WTC11 (cell line): ENCODE data around the gene PCGF2.

Experiments
- FOXP1 ChIP-seq: sonication (generic); formaldehyde crosslinking; IDR thresholded peaks from 2 replicates; pipeline ENCODE4 v1.8.0; 2022; ENCODE audit warnings: missing genetic modification reagents, mild to moderate bottlenecking, moderate library complexity, borderline replicate concordance
- JUN ChIP-seq: sonication (generic); formaldehyde crosslinking; IDR thresholded peaks from 2 replicates; pipeline ENCODE4 v1.8.0; 2023; ENCODE audit warnings: mild to moderate bottlenecking, missing genetic modification reagents
- SMAD3 ChIP-seq: sonication (generic); formaldehyde crosslinking; IDR thresholded peaks from 2 replicates; pipeline ENCODE4 v1.8.0; 2022; ENCODE audit warnings: missing genetic modification reagents, mild to moderate bottlenecking, borderline replicate concordance
- TEAD4 ChIP-seq: sonication (generic); formaldehyde crosslinking; IDR thresholded peaks from 2 replicates; pipeline ENCODE4 v1.8.0; 2022; ENCODE audit warnings: mild to moderate bottlenecking, missing genetic modification reagents
- ZNF121 ChIP-seq: sonication (generic); formaldehyde crosslinking; IDR thresholded peaks from 2 replicates; pipeline ENCODE4 v1.8.0; 2023; ENCODE audit warnings: missing genetic modification reagents
- ZNF232 ChIP-seq: sonication (generic); formaldehyde crosslinking; IDR thresholded peaks from 2 replicates; pipeline ENCODE4 v1.8.0; 2022; ENCODE audit warnings: mild to moderate bottlenecking, missing genetic modification reagents
- ZNF263 ChIP-seq: sonication (generic); formaldehyde crosslinking; IDR thresholded peaks from 2 replicates; pipeline ENCODE4 v1.8.1; 2022; ENCODE audit warnings: low read depth, mild to moderate bottlenecking, moderate library complexity, missing genetic modification reagents
- ZNF423 ChIP-seq: fragments of 250-450 bp; sonication (Bioruptor Pico); IDR thresholded peaks from 2 replicates; pipeline ENCODE4 v2.1.2; 2022; ENCODE audit warnings: mild to moderate bottlenecking, moderate library complexity
- TF ChIP-seq, protein P1 (sequence below): sonication (generic); formaldehyde crosslinking; IDR thresholded peaks from 2 replicates; pipeline ENCODE4 v1.8.0; 2022; ENCODE audit warnings: mild to moderate bottlenecking, missing genetic modification reagents
- TF ChIP-seq, protein P2 (sequence below): fragments of 200-600 bp; IDR thresholded peaks from 2 replicates; pipeline ENCODE4 v1.8.0; 2022; ENCODE audit warnings: antibody characterized with exemption
- TF ChIP-seq, protein P3 (sequence below): fragments of 250-450 bp; sonication (Bioruptor Pico); IDR thresholded peaks from 2 replicates; pipeline ENCODE4 v2.1.2; 2022; ENCODE audit warnings: mild to moderate bottlenecking, moderate library complexity
- TF ChIP-seq, protein P4 (sequence below): sonication (generic); formaldehyde crosslinking; IDR thresholded peaks from 2 replicates; pipeline ENCODE4 v1.8.1; 2022; ENCODE audit warnings: low read depth, missing genetic modification reagents, borderline replicate concordance
- TF ChIP-seq, protein P5 (sequence below): sonication (generic); formaldehyde crosslinking; IDR thresholded peaks from 2 replicates; pipeline ENCODE4 v1.8.1; 2022; ENCODE audit warnings: missing genetic modification reagents, borderline replicate concordance
- TF ChIP-seq, protein P6 (sequence below): sonication (generic); formaldehyde crosslinking; IDR thresholded peaks from 2 replicates; pipeline ENCODE4 v1.8.1; 2023; ENCODE audit warnings: mild to moderate bottlenecking, missing genetic modification reagents, moderate library complexity

DNA sequence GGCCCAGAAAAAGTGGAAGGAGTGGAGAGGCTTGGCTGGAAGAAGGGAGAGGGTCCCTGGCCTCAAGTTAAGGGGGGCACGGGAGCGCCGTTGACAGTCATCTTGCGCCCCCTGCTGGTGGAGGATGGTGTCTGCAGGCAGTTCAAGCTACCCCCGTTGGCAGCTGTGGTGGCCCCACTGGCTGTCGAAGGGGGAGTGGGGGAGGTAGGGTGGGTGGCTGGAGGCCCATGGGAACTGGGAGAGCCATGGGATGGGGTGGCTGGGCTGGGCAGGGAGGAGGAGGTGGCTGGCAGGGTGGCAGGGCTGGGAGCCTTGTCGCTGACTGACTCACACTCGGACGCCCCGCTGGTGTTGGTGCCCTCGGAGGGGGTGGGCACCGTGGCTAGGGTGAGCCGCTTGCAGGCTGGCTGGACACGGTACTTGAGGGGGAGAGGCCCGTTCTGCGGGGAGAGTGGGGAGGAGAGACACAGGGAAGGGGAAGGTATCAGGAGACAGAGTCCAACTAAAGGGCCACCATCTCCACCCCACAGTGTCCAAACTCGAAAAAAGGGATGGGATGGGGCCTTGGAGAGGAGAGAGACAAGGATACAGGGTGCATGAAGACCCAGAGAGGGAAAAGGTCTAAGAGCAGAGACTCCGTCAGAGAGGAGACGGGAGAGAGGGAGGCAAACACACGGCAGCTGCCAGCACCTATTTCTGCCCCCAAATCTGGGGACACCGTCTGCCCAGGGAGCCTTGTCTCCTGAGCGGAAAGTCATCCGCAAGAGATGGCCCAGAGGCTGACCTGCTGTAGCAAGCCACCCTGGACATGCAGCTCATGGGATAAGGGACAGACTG, 12.8 kb downstream of the PCGF2 start:
- TF ChIP-seq, protein P1, sequence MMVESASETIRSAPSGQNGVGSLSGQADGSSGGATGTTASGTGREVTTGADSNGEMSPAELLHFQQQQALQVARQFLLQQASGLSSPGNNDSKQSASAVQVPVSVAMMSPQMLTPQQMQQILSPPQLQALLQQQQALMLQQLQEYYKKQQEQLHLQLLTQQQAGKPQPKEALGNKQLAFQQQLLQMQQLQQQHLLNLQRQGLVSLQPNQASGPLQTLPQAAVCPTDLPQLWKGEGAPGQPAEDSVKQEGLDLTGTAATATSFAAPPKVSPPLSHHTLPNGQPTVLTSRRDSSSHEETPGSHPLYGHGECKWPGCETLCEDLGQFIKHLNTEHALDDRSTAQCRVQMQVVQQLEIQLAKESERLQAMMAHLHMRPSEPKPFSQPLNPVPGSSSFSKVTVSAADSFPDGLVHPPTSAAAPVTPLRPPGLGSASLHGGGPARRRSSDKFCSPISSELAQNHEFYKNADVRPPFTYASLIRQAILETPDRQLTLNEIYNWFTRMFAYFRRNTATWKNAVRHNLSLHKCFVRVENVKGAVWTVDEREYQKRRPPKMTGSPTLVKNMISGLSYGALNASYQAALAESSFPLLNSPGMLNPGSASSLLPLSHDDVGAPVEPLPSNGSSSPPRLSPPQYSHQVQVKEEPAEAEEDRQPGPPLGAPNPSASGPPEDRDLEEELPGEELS (CRISPR knock-in tag), result no peak
- TF ChIP-seq, protein P2, sequence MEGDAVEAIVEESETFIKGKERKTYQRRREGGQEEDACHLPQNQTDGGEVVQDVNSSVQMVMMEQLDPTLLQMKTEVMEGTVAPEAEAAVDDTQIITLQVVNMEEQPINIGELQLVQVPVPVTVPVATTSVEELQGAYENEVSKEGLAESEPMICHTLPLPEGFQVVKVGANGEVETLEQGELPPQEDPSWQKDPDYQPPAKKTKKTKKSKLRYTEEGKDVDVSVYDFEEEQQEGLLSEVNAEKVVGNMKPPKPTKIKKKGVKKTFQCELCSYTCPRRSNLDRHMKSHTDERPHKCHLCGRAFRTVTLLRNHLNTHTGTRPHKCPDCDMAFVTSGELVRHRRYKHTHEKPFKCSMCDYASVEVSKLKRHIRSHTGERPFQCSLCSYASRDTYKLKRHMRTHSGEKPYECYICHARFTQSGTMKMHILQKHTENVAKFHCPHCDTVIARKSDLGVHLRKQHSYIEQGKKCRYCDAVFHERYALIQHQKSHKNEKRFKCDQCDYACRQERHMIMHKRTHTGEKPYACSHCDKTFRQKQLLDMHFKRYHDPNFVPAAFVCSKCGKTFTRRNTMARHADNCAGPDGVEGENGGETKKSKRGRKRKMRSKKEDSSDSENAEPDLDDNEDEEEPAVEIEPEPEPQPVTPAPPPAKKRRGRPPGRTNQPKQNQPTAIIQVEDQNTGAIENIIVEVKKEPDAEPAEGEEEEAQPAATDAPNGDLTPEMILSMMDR, result peak; percentile 94
- TF ChIP-seq FOXP1 (CRISPR knock-in tag) (no peak), JUN (CRISPR knock-in tag) (no peak), SMAD3 (CRISPR knock-in tag) (no peak), TEAD4 (CRISPR knock-in tag) (no peak), ZNF121 (no peak), ZNF423 (no peak), ZNF263 (CRISPR knock-in tag) (no peak), ZNF232 (no peak)
- TF ChIP-seq, protein P3, sequence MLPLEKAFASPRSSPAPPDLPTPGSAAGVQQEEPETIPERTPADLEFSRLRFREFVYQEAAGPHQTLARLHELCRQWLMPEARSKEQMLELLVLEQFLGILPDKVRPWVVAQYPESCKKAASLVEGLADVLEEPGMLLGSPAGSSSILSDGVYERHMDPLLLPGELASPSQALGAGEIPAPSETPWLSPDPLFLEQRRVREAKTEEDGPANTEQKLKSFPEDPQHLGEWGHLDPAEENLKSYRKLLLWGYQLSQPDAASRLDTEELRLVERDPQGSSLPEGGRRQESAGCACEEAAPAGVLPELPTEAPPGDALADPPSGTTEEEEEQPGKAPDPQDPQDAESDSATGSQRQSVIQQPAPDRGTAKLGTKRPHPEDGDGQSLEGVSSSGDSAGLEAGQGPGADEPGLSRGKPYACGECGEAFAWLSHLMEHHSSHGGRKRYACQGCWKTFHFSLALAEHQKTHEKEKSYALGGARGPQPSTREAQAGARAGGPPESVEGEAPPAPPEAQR (CRISPR knock-in tag), result no peak
- TF ChIP-seq, protein P4, sequence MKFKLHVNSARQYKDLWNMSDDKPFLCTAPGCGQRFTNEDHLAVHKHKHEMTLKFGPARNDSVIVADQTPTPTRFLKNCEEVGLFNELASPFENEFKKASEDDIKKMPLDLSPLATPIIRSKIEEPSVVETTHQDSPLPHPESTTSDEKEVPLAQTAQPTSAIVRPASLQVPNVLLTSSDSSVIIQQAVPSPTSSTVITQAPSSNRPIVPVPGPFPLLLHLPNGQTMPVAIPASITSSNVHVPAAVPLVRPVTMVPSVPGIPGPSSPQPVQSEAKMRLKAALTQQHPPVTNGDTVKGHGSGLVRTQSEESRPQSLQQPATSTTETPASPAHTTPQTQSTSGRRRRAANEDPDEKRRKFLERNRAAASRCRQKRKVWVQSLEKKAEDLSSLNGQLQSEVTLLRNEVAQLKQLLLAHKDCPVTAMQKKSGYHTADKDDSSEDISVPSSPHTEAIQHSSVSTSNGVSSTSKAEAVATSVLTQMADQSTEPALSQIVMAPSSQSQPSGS (CRISPR knock-in tag), result no peak
- TF ChIP-seq, protein P5, sequence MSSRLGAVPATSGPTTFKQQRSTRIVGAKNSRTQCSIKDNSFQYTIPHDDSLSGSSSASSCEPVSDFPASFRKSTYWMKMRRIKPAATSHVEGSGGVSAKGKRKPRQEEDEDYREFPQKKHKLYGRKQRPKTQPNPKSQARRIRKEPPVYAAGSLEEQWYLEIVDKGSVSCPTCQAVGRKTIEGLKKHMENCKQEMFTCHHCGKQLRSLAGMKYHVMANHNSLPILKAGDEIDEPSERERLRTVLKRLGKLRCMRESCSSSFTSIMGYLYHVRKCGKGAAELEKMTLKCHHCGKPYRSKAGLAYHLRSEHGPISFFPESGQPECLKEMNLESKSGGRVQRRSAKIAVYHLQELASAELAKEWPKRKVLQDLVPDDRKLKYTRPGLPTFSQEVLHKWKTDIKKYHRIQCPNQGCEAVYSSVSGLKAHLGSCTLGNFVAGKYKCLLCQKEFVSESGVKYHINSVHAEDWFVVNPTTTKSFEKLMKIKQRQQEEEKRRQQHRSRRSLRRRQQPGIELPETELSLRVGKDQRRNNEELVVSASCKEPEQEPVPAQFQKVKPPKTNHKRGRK (CRISPR knock-in tag), result no peak
- TF ChIP-seq, protein P6, sequence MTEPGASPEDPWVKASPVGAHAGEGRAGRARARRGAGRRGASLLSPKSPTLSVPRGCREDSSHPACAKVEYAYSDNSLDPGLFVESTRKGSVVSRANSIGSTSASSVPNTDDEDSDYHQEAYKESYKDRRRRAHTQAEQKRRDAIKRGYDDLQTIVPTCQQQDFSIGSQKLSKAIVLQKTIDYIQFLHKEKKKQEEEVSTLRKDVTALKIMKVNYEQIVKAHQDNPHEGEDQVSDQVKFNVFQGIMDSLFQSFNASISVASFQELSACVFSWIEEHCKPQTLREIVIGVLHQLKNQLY (CRISPR knock-in tag), result no peak
